HL-60 (cell line): Measurements from ENCODE around the gene ZCWPW2.

Experiments used
- GABPA ChIP-seq: IDR thresholded peaks from 2 replicates; pipeline ENCODE4 v1.6.1; 2012; ENCODE audit warnings: low read depth
- POLR2AphosphoS5 ChIP-seq: IDR thresholded peaks from 2 replicates; pipeline ENCODE4 v1.6.1; 2012; ENCODE audit warnings: low read depth
- REST ChIP-seq: IDR thresholded peaks from 2 replicates; pipeline ENCODE4 v1.6.1; 2012; ENCODE audit warnings: low read depth; ENCODE audit not compliant: insufficient replicate concordance
- TF ChIP-seq, protein P1 (sequence below): IDR thresholded peaks from one replicate; pipeline ENCODE4 v1.5.1; 2011; ENCODE audit warnings: low read length, control low read depth, inconsistent platforms; ENCODE audit not compliant: insufficient read depth

DNA sequence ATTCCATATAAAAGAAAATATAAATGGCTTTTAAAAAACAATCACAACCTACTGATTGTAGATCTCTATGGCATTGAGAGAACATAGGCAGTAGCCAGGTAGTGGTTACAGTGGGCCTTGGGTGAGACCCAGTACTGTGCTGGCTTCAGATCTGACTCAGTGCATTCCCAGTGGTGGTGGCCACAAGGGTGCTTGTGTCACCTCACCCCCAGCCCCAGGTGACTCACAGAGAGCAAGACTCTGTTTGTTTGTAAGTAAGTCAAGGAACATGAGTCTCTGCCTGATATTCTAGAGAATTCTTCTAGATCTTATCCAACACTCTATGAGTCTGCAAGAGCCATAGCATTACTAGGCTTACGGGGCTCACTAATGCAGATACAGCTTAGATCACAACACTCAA lies 118.9 kb downstream of the ZCWPW2 start:
- TF ChIP-seq REST (no peak), POLR2AphosphoS5 (no peak), GABPA (no peak)
- TF ChIP-seq, protein P1, sequence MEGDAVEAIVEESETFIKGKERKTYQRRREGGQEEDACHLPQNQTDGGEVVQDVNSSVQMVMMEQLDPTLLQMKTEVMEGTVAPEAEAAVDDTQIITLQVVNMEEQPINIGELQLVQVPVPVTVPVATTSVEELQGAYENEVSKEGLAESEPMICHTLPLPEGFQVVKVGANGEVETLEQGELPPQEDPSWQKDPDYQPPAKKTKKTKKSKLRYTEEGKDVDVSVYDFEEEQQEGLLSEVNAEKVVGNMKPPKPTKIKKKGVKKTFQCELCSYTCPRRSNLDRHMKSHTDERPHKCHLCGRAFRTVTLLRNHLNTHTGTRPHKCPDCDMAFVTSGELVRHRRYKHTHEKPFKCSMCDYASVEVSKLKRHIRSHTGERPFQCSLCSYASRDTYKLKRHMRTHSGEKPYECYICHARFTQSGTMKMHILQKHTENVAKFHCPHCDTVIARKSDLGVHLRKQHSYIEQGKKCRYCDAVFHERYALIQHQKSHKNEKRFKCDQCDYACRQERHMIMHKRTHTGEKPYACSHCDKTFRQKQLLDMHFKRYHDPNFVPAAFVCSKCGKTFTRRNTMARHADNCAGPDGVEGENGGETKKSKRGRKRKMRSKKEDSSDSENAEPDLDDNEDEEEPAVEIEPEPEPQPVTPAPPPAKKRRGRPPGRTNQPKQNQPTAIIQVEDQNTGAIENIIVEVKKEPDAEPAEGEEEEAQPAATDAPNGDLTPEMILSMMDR = no peak
